Measurements from ENCODE around the gene PARK7. TPM values are rescaled to one million over a fixed set of nuclear protein-coding genes. Genes with fewer than 3 reads are reported as not detected.

The PARK7 gene
- polyA plus RNA-seq, 4 donors = 311 to 350 (median 342) TPM

DNA sequence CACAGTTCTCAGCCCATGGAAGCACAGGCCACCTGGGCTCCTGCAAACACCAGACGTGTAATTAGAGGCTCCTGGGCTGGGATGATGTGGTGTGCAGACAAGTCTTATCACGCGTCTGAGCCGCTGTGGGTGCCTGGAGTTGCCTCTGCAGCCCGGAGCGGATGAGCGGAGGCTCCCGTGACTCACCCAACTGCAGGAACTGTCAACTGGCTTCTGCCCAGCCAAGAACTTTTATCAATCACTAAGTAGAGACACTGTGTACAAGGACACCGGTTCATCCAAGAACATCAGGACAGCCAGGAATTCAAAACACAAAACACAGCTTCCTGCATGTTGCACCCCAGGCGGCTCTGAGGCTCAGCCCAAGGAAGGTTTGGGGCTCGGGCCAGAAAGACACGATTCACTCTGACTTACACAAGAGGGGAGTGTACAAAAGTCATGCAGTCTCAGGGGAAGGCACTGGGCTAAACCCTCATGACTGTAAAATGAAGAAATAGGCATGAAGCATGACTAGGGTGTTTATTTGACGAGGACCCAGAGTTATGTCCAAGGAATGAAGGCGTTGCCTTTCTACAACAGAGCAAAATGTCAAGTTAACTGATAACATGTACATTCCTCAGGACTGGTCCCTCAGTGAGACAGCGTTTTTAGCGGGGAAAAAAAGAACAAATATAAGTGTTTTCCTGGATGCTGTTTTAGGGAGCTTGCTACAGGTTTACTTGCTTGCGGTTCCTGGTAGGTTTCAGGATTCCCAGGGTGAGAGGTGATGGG lies 43.5 kb downstream of the PARK7 start:
- no peak for DNase-seq (ENCODE audit: low read depth in 4 of 4, low spot score in 3 of 4)

DNA sequence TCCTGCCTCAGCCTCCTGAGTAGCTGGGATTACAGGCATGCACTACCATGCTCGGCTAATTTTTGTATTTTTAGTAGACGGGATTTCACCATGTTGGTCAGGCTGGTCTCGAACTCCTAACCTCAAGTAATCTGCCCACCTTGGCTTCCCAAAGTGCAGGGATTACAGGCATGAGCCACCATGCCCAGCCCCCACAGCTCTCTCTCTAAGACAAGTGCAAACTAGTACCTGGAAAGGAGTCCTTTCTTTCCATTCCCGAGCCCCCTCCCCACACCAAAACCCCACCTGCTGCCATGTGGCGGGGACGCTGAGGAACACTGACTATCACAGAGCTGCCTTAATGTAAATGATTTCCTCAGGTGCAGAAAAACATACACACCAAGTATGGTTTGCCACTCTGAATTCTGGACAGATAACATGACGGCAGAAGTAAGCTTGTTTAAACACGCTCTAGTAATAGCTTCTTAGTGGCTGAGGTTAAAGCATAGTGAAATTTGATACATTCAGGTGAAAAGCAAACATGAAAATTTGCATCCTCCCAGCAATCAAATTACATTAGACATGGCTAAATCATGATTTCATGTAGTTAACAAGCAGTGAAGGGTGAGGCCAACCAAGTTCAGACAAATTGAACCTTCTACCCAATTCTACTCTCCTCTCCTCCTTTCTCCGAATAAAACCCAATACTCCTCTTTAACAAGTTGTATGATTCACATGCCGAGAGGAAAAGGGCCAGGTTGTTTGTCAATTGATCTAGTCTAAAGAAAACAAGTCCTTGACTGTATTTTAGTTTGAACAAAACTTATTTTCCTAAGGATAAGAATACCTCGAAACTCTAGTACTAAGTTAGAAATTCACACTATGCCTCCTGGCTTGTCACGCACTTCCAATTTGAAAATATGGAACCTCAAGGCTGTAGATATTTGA lies 44.8 kb downstream of the PARK7 start:
- no peak for DNase-seq (ENCODE audit: low read depth in 4 of 4, low spot score in 3 of 4)

DNA sequence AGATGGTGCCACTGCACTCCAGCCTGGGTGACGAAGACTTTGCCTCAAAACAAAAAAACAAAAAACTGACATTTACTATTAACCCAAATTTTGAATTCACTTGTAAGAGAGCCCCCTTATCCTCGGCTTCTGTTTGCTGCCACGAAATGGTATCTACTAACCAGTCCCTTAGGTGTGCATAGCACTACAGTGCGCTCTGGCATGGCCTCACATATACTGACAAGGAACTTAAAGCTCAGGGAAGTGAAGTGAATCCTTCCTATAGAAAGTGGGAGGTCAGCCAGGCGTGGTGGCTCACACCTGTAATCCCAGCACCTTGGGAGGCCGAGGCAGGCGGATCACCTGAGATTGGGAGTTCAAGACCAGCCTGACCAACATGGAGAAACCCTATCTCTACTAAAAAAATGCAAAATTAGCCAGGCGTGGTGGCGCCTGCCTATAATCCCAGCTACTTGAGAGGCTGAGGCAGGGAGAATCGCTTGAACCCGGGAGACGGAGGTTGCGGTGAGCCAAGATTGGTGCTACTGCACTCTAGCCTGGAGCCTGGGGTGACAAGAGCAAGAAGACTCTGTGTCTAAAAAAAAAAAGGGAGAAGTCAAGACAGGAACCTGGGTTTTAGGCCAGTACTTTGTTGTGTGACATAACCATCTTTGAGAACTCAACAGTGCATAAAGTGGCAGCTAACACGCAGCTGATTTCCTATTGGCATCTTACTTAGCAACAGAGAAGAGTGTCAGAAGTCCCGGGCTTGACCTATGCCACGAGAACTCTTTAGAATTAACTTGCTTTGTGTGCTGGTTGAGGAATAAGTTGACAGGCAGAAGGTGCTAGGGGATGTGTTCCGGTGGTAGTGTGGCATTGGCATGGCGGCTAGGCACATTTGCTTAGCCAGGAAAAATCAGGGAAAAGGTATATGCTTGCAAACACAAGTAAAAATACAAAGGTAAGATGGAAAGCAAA lies 47.8 kb downstream of the PARK7 start:
- no peak for DNase-seq (ENCODE audit: low read depth in 4 of 4, low spot score in 3 of 4)

DNA sequence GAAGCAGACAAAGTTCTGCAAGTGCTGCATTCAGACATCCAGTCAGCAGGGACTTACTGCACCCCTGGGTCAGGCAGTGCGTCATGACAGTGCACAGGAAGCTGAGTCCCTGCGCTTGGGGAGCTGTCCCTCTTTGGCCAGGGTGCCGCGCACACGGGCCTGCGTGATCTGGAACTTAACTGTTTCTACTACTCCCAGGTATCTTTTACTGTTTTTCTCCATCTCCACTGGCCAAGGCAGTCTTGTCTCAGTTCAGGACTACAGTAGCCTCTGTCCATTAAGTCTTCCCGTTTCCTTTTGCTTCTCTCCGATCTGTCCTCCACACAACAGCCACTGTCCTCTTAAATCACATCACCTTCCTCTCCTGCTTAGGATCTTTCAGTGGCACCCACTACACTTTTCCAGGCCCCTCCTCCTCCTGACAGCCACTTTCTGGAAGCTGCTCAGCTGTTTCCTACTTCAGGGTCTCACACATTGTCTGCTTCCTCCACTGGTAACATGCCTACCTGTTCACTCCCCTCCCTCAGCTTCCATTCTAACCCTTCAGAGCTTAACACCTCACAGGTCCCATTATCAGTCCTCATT lies 48.7 kb downstream of the PARK7 start:
- DNase-seq (ENCODE audit: low read depth in 4 of 4, low spot score in 3 of 4) = no peak

DNA sequence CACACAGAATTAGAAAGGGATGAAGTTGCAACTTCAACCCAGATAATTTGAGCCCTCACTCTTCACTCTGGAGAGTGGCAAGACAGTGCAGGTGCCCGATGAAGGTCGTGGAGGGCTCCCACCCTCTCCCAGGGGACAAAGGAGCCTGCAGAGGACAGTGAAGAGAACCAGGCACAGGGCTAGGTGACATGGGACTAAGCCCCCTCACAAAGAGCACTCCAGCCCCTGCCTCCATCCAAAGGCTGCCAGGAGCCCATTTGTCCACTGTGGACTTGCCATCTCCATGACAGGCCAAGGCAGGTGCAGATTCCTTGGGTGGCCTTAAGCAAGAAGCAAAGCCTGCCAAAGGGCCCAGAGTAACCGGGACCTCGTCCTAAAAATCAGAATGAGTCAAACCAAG lies 49.5 kb downstream of the PARK7 start:
- no peak for DNase-seq (ENCODE audit: low read depth in 4 of 4, low spot score in 3 of 4)

DNA sequence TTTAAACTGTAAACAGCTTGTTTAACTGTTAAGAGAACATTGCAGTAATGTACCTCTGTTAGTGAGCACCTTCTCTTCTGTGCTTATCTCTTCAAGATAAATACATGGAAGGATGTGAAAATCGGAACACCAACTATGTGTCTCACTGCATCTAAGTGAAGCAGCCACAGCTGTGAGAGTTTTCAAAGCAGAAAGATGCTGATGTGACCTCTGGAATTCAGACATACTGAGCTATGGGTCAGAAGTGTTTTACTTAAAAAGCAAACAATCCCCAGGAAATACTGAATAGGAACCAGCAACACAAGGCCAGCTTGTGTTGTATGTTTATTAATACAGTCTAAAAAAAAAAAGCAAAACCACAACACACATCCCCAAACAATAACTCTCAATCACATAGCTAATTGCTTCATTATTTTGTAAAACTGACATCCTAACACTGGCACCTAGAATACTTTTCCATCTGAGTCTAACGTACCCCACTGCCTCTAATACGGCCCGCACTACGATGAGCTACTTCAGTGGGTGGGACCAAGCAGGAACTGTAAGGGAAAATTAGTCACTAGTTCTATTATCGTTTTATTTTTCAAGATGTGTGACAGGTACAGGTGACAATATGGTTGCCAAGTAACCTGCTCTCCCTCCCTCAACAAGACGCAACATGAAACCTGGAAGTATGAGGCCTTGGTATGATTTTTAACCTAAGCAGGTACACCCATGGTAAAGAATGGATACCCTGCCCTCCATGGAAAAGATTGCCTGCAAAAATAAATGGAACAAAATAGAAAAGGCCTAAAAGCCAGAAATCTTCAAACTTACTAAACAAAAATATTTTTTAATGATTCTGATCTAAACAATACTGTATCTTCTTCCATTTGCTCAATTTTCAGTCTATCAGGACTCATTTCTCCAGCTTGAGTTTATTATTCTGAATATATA lies 50.7 kb downstream of the PARK7 start:
- no peak for DNase-seq (ENCODE audit: low read depth in 4 of 4, low spot score in 3 of 4)

DNA sequence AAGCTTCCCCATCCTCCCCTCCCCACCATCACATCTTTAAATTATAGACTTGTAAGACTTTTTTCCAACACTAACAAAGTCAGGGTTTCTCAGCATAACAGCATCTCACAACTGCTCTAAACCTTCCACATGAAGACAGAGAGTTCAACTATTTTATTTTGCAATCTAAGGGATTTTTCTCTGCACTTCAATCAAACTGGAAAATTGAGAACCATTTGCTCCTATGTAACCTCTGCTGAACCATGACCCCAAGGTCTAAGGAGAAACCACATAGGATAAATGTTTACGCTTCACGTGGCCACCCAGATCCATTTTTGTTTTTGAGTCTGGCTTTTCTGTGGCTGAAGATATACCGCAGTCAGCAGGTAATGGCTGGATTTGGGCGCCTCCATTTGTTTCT lies 51.4 kb downstream of the PARK7 start:
- no peak for DNase-seq (ENCODE audit: low read depth in 4 of 4, low spot score in 3 of 4)

DNA sequence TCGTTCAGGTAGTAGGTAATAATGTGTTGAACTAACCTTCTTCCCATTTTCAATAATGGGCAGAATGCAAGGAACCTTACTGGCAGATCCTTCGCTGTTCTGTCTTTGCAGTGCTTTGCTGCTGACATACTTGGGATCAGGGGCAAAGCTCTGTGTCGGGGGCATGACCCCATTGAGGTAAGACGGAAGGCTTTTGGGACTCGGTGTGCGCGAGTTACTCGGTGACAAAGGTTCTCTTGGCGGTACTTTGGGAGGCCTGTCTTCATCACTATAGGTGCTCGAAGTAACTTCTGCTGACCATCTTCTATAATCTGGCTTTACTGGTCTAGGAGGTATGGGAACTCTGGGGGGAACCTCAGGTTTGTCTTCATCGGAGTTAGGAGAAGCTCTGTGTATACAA lies 51.9 kb downstream of the PARK7 start:
- DNase-seq (ENCODE audit: low read depth in 4 of 4, low spot score in 3 of 4) = no peak

DNA sequence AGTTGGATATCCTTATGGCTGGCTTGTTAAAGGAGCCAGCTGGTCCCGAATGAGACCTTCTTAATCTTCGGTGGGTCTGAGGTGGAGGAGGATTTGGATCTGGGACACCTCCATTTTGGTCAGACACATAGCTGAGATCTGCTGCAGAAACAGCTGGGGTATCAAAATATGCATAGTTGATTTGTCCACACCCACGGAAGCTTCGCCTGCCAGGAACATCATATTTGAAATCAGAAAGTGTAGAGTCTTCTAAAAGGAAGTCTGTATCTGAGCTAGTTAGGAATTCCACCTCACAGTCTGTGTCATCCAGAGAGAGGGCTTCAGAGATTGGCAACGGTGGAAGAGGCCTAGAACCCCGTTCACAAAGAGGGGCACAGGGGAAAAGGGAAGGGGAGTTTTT lies 52.3 kb downstream of the PARK7 start:
- no peak for DNase-seq (ENCODE audit: low read depth in 4 of 4, low spot score in 3 of 4)

DNA sequence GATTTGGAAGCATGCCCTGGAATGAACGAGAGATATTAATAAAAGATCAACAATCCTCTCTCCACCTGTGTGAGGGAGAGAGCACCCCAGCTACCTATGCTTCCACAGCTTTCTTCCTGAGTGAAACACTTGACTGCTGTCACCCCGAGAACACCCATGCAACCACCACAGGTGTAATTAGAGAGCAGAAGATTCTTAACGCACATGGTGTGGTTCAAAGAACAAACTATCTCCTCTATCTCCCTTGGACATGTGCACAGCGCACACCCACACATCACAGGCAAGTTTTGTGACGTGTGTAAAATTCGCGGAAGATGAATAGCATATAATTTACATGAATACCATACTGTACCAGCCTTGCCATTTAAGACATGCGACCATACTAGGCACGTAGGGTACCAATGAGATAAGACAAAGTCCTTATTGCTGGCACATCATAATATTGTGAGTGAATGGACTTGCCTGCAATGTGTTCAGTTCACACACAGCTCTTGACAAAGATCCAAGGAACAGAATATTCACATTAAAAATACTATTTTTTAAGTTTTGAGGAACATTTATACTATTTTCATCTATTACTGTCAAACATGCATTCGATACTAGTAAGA lies 53.0 kb downstream of the PARK7 start:
- DNase-seq (ENCODE audit: low read depth in 4 of 4, low spot score in 3 of 4) = no peak

DNA sequence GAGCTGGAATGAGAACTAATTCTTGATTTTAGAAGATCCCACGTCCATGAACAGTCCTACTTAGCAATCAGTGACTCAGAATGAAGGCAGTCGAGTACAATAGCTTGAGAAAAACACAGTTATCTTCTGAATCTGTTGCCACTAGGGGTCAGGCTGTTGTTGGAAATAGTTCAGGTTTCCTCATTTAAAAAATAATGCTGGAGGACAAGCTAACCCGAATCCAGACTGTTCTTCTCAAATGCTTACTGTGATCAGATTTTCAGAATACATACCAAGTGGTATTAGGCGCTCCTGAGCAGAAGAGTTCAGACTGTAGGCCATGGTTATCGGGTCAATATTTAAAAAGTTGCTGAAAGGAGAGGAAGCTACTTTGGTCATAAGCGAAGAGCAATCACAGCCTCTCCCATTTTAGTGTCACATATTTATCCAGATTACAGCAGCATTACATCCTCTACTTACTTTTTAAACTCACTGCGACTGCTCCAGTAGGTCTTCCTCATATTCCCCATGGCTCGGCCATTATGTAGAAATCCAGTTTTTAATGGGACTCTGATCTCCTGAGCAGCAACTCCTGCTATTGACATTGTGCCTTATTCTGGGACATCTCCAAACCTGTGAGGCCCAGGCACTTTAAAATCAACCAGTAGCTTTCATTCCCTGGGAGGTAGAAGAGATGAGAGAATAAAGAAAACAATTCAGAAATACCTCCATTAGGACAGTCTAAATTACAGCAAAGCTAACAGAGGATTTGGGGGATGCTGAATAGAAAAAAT lies 53.7 kb downstream of the PARK7 start:
- peak in 1 of 4 donors; percentile 72 for DNase-seq (ENCODE audit: low read depth in 4 of 4, low spot score in 3 of 4)

DNA sequence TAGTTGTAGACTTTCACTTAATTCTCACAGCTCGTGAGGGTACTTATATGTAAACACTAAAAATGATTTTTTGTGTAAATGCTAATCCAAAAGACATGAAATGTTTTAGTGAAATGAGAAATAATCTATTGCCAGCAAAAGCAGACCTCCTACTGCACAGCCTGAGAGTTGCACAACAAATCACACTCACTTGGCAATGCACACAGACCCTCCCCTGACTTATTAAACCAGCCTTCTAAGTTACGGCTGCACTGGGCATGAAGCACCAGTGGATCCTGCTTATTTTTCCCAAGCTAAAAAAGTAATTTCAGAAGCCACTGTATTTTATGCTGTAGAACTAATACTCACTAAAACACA lies 54.3 kb downstream of the PARK7 start:
- DNase-seq (ENCODE audit: low read depth in 4 of 4, low spot score in 3 of 4) = no peak

DNA sequence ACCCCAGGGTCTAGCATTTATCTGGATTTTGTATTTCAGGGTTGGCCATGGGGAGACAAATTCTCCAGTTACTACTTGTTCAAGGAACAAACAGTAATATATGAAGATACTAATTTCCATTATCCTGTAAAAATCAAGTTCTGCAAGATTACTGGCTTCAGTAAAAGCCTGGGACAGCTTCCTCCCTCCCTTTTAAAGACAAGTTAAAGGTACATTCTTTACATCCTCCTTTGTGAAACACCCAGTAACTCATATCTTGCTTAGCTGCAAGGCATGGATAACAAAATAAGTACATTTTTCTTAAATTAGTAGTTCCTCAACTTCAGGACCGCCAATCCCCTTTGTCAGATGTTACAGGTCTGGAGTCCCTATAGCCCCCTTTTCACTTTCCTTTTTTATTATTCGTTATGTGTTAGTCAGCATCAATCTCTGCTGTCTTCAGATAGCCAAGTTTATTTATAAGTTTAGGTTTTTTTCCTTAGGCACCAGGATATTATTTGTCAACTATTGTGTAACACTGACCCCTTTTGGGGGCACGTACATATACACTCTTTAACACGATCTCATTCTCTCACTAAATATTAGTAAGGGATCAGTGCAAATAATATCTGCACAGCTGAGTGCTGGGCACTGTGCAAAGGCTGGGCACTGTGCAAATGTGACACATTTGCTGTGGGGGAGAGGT lies 54.8 kb downstream of the PARK7 start:
- DNase-seq (ENCODE audit: low read depth in 4 of 4, low spot score in 3 of 4) = no peak

DNA sequence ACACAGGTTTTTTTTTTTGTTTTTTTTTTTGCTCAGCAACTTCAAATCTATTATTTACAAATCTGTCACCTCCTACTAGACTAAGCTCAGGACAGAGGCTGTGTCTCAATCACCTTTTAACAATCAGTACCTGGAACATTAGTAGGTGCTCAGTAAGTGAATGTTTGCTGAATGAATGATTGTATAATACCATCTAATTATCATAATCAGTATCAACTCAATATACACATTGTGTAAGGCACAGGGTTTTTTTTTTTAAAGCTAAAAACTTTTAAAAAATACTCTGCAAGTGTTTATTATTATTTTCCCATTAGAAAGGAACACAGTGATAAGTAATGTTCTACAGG lies 55.4 kb downstream of the PARK7 start:
- DNase-seq (ENCODE audit: low read depth in 4 of 4, low spot score in 3 of 4) = no peak

DNA sequence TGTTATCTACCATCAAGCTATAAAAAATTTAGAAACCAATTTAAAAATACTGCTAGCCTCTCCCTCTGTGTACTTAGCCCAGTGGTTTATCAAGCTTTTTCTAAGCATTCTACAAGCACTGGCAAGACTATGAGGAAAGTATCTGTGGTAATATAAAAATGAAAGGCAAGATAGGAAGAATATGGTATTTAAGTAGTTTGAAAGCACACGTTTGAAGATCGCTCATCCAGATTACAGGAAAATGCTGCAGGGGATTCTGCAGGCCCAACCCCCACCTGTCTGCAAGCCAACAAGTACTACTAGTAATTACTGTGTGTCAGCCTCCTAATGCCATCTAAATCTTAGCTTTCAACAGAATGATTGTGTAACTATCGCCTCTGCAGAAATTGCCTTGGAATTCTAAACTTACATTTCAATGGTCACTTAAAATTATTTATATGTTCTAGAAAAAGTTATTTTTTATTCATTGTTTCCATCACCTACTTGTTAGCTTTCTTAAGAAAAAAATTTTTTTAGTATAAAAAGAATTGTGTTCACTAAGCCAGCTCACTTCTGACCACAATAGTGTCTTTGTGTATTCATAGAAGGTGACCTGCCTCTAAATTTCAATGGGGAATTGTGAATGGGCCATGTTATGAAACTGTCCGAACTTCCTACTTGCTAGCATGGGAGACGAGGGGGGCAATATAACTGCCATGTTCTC lies 56.1 kb downstream of the PARK7 start:
- DNase-seq (ENCODE audit: low read depth in 4 of 4, low spot score in 3 of 4) = no peak

DNA sequence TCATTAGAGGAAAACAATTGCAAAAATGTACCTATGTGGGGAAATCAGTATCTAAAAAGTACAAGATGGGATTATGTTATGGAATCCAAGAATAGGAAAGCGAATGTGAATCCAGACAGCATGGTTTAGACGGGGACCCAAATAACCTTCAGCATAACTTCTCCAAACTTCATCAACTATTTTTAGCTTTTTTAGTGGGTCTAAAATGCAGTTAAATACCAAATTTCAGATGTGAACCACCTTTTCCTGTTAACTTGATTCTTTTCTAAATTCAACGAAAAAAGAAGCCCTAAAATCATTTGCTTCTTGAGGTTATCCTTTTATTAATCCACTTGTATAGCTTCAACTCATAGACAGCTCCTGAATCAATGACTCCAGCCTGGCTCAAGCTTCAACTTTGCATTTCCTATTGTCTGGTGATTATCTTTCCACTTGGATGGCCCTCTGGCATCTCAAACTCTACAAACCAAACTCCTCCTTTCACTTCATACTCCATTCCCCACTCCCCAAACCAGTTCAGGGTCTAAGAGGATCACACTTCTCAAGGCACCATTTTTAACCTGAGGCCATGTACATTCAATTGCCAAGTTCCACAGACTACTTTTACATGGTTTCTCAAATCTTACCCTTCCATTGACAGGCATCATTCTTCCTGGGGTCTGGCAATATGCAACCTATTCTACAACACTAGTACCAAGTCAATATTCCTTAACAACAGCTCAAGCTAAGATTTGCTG lies 57.1 kb downstream of the PARK7 start:
- DNase-seq (ENCODE audit: low read depth in 4 of 4, low spot score in 3 of 4) = no peak

Data from right renal pelvis (tissue), 4 donors.